Stimulated activated CD8-positive, alpha-beta memory T cell treated with anti-CD3 and anti-CD28 coated beads, Interleukin-4, amount 100 ng/mL, for 4 hours (primary cell): Measurements from ENCODE around the gene DCP1B.
A peak's percentile ranks its signal among the peaks of the same experiment; 100 is the strongest.

Experiments
- DNase-seq, 2 donors: peaks; one replicate each; pipeline ENCODE4 v3.0.0-alpha.2; 2020; ENCODE audit warnings: low read depth in 2 of 2, low spot score in 1 of 2

The DCP1B gene

DNA sequence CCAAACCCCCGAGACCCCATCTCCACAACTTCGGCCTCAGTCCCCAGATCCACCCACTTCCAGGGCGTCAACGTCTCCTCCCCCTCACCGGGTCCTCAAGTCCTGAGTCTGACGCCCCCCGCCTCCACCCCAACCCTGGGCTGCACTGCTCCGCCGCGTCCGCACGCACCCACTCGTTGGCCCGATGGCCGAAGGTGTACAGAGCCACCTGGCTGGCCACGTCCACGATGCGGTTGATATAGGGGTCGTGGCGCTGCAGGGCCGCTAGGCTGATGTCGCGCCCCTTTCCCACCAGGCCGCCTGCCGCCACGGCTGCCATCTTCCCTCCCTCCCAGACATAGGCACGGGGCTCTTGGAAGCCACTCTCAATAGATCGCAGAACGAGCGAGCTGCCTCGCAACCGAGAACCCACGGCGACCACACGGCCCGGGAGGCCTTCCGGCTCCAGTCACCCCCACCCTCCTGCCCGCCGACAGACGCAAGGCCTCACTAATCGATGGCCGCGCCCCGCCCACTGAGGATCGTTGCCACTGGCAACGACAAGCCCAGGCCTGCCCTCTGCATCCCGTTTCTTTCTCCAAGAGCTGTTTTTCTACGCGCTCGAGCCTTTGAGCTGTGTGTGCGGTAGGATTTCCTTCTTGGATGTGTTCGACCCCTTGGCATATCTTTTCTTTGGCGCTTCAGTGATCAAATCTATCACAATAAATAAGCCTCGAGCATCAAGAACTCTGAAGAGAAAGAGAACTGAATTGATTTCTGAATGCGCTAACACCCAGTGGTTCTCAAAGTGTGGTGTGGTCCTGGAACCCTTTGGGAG is at the start of gene DCP1B:
Gene DCP1B, minus strand, starts transcription at position 345 of the 817 bp plus-strand sequence. Its CDS starts 26 bp downstream, at position 319.
- peak; percentile 82 to 89 for DNase-seq

DNA sequence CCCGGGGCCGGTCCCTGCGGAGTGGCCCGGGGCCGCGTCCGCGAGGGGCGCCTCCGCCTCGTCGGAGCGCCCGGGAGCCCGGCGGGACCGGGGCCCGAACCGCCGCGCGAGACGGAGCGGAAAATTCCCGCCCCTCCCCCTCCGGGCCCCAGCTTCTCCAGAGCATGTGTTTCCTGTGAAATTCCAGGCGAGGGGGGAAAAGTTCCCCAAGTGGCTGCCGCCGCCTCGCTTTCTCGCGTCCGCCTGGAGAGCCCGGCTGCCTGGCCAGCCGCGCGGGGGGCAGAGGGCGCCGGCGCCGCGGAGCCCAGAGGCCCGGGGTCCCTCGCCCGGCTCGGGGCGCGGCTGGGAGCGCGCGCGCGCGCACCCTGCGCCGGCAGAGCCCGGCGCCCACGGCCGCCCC is 49.4 kb upstream of the DCP1B start:
- no peak for DNase-seq

DNA sequence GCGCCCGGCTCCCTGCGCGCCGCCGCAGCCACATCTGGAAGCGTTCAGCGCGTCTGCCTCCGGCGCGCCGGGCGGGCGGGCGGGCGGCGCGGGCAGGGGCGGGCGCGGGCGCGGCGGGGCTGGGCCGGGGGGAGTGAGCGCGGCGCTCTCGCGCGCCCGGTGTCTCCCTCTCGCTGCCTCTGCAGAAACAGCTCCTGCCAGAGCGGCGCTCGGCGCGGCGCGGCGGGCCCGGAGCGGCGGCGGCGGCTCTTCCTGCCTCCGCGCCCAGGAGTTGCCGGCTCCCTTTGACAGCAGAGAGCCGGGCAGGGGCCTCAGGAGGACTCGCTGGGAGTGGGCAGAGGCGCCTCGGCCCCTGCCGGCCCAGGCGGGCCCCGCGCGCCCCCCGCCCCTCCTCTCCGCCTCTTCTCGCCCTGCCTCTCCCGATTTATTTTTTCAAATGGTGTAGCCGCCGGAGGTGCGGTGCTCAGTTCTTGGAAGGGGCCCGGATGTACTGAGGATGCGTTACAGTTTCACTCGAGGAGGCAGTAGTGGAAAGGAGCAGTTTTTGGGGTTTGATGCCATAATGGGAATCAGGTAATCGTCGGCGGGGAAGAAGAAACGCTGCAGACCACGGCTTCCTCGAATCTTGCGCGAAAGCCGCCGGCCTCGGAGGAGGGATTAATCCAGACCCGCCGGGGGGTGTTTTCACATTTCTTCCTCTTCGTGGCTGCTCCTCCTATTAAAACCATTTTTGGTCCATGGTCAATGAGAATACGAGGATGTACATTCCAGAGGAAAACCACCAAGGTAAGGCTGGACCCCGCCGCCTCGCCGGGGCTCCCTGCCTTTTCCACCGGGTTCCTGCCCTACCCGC is 48.8 kb upstream of the DCP1B start, which contains the start of gene CACNA1C:
Gene CACNA1C, plus strand, starts transcription at position 162 of the 853 bp plus-strand sequence. Its CDS starts 576 bp downstream, at position 738.
- DNase-seq = no peak

DNA sequence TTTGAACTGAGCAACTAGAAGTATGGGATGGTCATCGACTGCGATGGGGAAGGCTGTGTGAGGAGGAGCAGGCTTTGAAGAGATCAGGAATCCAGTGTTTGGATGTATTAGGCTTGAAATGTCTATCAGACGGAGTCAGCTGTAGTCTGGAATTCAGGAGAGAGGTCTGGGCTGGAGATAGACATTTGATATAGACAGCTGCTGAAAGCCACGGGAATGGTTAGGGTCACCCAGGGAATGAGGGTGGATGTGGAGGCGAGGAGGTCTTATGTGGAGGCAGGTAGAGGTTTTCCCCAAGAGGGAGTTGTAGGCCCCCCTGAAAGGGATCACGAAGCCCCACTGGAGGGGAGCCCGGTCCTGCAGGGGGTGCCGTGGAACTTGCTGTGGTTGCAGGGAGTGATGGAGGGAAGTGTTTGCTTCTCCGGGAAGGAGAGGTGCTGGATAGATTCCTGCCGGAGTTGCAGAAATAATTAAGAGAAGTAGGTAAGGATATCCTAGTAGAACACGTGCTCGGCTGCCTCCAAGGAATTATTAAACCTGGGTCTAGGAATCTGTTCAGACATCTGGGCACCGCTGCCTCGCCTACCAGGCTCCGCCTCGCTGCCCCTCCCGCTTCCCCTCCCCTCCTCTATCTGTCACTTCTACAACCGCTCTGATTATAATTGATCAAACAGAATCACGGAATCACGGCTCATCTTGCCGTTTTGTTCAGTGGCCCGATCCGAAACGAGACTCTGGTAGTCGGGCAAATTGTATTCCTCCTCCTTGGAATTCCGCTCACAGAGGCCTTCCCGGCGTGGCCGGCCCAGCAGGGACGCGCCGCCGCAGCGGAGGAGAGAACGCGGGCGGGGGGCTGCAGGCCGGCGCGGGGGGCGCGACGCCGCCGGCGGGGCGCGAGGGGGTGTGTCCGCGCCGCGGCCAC is 47.7 kb upstream of the DCP1B start:
- no peak for DNase-seq

DNA sequence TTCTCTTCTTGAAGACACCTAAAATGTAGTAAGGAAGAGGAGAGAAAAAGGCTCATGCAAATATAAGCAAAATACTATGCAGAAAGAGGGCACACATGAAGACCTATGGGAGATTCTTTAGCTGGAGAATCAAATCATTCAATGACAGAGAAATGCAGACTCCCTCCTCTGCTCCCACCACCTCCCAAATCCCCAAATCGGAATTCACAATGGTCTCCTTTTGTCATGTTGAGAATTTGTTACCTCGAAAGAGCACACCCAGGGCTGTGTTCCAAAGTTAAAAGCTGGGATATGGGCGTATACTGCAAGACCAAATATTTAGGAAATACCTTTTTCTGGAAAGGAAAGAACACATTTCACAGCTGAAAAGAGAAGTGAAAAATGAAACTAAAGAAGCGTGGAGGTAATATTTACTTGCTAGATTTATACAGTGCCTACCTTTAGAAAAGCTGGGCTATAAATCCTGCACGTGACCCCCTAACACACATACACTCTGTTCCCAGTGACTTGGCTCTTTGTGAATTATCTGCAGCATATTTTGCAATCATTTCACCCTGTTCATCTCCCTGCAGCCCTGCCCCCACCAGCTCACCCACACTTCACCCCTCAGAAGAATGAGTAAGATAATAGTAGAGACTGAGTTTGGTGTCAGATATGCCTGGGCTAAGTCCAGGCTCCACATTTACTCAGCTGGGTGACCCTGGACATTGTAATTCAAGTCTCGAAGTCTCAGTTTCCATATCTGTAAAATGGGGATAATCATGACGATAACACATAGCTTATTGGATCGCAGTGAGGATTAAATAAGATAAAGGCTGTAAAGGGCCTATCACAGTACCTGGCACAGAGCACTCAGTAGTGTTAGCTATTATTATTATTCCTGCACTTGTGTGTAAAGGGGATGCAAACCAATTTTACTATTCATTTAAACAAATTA is 45.6 kb upstream of the DCP1B start:
- no peak for DNase-seq

DNA sequence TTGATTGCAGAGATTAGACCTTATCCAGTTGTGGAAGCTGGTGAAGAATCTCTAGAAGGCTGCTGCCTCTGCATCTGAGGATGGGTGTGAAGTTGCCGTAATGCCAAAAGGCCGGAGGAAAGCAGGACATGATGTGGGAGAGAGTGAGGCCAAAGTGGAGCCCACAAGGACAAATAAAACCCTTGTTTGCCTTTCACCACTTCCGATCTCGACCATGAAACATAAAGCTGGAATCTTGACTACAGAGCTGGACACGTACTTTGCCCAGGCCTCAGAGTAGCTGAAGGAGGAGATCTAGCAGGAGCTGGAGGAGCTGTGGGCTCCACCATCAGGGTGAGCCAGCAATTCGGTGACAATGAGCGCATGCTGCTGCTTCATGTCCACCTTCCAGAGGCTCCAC is 43.5 kb upstream of the DCP1B start:
- DNase-seq = no peak

DNA sequence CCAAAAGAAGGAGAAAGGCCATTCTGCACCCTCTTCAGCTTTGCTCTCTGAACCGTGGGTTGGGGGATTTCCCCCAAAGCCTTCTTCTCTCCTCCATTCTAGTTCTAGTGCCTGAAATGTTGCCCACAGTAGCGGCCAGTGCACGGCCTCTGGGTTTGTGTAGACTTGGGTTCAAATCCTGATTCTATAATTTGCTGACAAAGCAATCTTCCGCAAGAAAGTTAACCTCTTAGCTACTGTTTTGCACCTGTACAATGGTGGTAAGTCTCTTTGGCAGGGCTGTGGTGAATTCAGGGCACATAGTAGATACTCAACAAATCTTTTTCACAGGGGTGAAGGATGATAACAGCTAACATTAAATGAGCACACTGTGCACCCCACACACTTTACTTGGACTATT is 42.7 kb upstream of the DCP1B start:
- DNase-seq = no peak

DNA sequence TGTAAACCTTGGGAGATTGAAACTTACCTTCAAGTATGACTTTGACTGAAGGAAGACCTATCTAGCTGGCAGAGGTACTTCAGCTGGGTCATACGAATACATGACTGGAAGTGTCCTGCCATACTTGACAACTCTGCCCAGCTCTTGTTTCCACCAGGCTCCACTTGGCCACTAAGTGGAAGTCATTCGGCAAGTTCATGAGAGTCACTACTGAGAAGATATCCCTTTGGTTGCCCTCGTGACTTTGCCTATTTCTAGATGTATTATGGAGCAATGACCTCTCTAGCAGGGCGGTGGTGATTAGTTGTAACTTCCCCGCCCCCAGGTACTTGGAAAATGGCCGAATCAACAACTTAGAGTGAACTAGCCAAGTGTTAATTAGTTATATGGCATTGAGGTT is 39.9 kb upstream of the DCP1B start:
- no peak for DNase-seq

DNA sequence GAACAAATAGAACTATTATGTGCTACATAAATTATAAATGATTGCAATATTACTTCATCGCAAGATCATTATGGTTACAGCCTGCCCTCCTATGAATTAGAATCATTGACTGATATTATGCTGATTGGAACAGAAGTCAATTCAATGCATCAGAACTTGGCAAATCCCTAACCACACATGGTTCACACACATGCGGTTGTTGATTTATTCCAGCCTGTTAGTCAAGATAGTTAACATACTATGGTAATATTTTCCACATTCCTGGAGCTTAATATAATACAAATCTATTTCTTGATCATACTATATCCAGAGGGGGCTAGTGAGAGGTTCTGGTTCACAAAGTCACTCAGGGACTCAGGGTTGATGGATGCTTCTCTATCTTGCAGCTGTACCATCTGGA is 38.8 kb upstream of the DCP1B start:
- DNase-seq = no peak

DNA sequence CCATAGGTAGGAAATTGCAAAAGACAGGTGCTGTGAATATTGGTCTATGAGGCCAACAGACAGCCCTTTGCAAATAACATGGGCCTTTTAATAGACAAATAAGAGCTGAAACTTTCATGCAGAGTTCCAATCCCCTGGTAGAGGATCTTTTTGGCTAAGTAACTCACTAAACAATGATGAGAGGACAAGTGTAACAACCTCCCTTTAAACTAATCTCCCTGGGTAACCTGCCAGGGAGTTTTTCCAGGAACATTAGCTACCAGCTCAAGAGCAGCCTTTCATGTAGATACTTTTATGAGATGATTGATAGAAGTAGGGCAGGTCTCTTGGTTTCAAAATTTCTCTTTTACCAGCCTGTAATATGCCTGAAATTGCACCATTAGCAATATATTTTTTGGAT is 34.8 kb upstream of the DCP1B start:
- DNase-seq = no peak

DNA sequence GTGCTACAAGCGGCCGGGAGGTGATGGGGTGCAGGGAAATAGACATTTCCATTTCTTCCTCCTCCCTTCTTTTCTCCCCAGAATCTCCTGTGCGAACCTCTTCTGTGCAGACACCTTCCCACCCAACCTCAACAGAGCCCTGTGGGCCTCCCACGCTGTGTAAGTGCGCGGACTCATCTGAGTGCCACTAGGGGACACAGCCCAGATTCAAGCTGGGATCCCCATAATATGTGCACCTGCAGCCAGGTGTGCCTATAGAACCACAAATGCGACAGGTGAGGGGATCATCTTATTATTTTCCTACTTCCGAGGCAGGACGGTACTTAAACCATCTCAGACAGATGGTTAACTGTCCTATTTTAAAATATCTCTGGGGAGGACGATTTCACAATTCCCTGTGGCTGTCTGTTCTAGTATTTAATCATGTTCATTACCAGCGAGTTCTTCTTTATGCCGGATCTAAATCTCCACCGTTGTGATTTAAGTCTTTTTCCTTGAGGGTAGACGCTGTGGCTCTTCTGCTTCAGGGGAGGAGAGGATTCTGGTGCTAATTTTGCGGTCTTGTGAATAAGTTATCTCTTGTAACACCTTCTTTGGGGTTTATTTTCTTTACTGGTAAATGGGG is 31.3 kb upstream of the DCP1B start:
- no peak for DNase-seq

DNA sequence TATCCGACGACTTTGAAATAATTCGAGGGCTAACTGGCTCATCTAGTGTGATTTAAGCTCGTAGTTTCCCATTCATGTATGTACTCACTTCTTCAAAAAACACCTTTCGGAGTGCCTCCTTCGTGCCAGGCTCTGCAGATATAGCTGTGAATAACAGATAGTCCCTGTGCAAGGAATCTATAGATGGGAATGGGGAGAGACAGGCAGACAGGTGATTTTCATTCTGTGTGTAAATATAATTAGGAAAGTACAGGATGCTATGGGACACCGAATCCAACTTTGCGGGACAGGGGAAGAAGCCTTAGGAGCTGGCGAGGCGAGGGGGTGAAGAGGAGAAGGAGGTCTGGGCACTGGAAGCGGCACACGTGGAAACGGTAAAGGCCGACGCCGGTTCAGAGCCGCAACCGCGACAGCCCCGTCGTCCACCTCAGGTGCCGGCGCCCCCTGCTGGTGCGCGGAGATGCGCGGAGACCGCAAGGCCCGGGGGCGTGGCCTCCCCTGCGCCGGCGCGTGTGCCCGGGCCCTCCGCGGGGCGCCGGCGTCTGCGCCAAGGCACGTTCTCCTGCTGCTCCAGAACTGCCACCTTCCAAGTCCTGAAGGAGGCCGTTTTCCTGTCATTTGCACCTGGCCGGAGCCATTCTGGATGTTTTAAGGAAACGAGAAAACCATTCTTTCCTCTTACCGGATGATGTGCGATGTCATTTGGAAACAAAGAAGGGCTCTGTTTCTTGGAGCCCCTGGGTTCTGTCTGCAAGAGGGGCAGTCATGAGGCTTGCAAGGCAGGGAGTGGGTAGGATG is 30.6 kb upstream of the DCP1B start:
- peak; percentile 62 to 65 for DNase-seq

DNA sequence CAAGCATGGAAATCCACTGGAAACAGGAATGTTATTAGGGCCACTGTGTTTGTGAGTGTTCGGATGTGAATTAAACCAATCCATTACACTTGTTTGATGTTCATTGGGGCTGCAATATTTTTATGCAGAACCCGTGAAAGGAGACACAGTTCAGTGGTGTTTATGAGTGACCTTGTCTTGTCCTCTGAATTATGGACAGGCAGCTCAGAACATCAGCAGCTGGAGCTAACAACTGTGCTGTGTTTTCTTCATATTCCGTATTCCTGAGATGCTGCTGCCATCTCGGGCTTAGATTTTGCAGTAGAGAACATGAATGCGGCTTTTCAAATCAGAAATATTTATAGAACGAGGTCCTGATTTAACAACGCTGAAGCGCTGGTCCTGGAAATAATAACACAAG is 28.2 kb upstream of the DCP1B start:
- DNase-seq = no peak

DNA sequence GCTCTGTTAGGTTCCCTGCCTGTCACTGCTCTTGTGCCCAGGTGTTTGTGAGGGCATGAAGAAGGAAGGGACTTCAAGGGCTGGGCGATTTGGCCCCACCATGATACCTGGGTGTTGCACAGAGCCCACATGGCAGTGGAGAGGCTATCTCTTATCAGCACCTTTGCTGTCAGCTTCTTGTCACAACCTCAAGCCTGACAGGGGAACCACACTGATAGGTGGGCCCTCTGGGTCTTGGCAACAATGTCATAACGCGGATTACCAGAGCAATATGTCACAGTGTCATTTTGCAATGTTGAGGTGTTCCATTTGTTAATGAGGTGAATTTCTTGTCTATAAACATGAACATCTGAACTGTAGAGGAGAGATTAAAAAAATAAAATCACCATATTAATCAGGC is 25.6 kb upstream of the DCP1B start:
- no peak for DNase-seq

DNA sequence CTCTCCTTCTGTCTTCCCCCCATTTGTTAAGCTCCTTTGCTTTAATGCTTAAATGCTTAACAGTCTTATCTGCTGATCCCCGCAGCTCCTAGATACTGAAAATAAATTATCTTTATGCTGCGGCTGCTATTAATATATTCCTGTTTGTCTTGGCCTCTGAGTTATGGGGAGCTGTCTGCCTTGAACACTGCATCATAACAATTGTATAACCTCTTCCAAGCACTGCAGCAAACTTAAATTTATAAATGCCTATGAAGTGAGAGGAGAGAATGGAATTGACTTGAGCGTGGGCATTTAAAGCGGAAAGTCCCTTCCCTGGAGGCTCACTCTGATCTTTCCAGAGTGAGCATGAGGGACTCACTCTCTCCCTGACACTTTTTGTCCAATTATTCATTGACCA is 23.1 kb upstream of the DCP1B start:
- DNase-seq = no peak

DNA sequence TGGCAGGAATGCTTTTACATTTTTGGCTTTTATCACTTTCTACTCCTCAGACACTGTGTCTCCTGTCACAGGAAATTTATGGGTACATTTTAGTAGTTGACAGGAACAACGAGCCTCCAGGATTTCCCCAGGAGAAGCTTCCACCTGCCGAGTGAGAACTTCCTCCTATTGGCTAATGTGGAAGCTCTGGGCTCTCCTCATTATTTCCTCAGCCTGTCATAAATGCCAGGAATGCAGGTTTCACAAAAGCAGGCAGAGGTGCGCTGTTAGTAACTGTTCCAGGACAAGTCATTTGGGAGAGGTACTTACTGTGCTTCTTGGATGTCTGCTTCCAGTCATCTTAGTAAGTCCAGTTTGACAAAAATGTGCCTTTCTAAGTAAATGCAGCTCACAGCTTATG is 19.1 kb upstream of the DCP1B start:
- no peak for DNase-seq

DNA sequence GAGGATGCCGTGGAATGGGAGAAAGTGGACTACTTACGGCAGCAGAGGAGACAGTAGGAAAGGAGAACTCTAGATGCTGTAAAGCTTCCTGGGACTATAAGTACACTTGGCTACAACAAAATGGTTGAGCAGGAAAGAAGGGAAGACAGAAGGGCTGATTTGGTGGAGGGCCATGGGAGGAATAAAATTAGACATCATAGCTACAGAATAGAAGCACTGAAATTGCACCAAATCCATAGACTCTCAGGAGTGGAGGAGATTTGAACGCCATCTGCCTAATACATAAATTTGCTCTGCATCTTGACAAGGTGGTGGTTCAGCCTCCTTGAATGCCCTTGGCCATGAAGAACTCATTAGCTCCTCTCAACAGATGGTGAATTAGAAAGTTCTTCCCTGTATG is 16.3 kb upstream of the DCP1B start:
- DNase-seq = no peak

DNA sequence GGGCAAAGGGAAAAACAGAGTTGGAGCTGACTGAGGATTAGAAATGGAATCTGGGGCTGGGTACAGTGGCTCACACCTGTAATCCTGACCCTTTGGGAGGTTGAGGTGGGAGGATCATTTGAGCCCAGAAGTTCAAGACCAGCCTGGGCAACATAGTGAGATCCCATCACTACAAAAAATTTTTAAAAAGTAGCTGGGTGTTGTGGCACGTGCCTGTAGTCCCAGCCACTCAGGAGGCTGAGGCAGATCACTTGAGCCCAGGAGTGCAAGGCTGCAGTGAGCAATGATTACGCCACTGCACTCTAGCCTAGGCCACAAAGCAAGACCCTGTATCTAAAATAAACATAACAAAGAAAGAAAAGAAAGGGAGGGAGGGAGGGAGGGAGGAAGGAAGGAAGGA is 14.9 kb upstream of the DCP1B start:
- no peak for DNase-seq

DNA sequence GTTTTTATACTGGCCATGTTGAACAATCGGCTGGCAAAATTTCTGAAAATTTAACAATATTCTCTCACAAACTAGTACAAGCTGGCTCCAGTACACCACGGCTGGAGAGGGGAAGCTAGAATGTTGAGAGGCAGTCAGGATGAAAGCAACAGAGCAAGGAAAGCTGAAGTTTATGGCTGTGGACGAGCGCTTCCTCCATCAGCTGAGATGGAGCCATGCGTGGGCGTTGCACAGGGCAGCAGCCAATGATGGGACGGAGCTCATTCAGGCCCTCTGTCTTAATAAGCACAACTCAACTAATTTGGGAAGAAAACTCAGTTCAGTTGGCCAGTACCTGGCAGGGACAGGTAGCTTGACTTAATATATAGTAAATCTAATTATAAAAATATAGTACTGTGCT is 14.1 kb upstream of the DCP1B start:
- no peak for DNase-seq
